ENCODE measurements around the gene B3GALT2.

Gene B3GALT2

DNA sequence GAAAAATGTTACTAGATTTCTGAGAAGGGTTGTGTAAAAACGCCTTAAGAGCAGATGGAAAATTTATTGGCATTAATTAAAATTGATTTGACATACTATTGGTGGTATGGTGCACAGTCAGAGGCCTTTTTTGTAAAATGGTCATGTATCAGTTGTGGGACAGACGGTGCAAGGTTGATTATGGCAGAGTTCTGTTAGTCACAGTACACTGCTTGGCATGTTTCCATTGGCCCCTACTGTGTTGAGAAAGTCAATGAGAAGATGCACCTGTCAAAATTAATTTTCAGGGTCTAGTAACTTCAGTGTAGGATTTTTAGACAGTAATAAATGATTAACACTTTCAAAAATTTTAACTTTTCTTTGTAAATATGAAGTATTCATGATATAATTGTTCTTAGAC is 4.4 kb downstream of the B3GALT2 start:
- no peak for DNase-seq (ENCODE audit: low read depth)

- no peak for DNase-seq (ENCODE audit: low read depth)
Observed at GRCh38 chr1:193181536-193181935, 4.9 kb downstream of the B3GALT2 start.

DNA sequence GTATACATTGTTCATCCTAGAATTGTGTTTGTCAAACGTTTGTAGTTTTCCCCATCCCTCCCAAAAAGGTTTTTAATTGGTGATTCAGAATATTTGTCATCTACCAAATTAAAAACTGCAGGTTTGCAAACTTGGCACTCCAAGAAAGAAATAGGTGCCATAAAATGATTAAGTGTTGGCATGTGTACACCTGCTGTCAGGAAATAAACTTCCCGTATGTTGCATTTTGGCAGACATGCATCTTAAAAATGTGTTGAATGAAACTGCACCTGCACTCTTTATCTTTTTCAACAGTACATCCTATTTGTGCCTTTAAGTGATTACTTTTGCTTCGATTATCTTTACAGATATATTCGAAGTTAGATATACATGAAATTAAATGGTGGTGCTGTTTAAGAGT is 7.3 kb downstream of the B3GALT2 start:
- no peak for DNase-seq (ENCODE audit: low read depth)

- DNase-seq (ENCODE audit: low read depth) = no peak
Observed at GRCh38 chr1:193176788-193177187, 9.6 kb downstream of the B3GALT2 start.

- DNase-seq (ENCODE audit: low read depth) = peak; percentile 28
Observed at GRCh38 chr1:193176113-193176512, 10.3 kb downstream of the B3GALT2 start.

- no peak for DNase-seq (ENCODE audit: low read depth)
Observed at GRCh38 chr1:193157360-193157759, 29.1 kb downstream of the B3GALT2 start.

GRCh38 chr1:193156822-193157142 is 29.6 kb downstream of the B3GALT2 start:
- DNase-seq (ENCODE audit: low read depth) = no peak

- DNase-seq (ENCODE audit: low read depth) = no peak
Observed at GRCh38 chr1:193156117-193156821, 30.1 kb downstream of the B3GALT2 start.

DNA sequence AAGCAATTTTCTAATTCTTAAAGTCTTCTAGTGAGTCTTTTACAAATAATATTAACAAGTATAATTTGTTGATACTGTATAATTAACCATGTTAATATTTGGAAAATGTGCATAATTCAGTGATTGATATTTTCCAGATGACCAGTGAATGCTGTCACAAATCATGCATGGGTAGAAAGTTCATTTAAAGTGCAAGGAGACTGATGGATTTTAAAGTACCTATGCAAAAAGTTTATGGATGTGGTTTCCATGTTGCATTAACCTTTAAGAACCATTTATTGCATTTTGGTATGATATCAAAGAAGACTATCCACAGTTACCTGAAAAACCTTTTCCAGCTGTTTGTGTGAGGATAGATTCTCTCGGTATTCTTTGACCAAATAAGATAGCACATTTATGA is 41.4 kb downstream of the B3GALT2 start:
- DNase-seq (ENCODE audit: low read depth) = no peak

DNA sequence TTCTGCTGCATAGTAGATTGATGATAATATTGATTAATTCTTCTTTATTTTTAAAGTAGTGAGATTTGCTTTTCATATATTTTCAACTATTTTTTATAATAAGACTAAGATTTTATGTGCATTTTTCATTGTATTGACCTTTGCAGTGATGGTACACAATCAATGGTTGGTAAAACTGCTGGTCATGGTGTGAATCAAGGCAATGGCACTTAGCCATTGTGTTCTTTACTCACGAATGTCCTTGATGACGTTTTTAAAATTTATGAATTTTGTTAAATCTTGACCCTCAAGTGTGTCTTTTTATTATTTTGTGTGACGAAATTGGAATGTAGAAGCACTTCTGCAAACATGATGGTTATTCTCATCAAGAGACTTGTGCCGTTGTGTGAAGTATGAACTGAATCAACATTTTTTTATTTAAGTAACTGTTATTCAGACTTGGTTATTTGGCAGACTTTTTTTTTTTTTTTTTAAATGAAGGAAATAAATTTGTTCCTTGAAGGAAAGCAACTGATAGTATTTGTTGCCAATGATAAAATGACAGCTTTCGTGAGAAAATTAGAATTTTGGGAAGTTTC is 42.0 kb downstream of the B3GALT2 start:
- DNase-seq (ENCODE audit: low read depth) = no peak

DNA sequence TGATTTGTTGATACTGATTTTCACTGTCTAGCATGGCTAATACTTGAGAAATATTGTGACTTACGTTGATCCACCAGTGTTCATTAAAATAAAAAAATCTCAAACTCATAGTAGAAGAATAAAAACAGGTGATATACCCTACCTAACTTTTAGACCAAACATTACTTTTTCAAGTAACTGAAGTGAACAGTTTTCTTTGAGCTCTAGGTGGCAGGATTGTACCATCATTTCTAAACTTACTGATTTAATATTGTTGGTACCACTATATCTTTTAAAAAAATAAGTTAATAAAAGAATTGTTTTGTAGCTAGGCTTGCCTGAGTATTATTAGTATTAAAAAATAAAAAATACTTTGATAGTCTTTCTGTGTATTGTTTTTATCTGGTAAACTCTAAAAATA is 43.1 kb downstream of the B3GALT2 start:
- DNase-seq (ENCODE audit: low read depth) = no peak

DNA sequence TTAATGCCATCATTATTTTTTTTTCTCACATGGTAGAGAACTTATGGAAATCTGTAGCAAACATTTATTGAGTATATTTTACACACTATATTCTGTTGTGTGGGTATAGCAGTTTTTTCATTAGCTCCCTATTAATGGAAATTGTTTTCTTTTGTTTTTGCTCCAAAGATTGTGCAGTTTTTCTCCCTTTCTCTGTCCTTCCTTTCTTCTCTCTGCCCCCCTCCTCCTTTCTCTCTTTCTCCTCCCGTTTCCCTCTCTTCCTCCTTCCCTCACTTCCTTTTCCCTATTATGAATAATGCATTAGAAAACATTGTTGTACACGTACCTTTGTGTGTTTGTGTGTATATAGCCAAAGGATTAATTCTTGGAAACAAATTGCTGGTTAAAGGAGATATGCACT is 44.0 kb downstream of the B3GALT2 start:
- DNase-seq (ENCODE audit: low read depth) = no peak

- DNase-seq (ENCODE audit: low read depth) = no peak
Observed at GRCh38 chr1:193141804-193142203, 44.6 kb downstream of the B3GALT2 start.

DNA sequence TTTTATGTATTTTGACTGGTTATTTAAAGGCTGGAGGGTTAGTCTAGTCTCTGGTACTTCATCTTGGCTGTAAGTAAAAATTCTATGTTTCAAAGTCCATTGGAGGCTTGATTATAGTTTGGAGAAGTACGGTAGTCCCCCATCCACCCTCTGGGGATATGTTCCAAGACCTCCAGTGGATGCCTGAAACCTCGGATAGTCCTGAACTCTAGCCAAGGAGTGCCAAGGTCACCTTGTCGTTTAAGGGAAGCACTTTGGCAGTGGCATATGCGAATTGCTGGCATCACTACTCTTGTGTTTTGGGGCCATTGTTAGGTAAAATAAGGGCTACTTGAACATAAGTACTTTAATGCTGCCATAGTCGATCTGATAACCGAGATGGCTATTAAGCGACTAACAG is 46.2 kb downstream of the B3GALT2 start:
- no peak for DNase-seq (ENCODE audit: low read depth)

DNA sequence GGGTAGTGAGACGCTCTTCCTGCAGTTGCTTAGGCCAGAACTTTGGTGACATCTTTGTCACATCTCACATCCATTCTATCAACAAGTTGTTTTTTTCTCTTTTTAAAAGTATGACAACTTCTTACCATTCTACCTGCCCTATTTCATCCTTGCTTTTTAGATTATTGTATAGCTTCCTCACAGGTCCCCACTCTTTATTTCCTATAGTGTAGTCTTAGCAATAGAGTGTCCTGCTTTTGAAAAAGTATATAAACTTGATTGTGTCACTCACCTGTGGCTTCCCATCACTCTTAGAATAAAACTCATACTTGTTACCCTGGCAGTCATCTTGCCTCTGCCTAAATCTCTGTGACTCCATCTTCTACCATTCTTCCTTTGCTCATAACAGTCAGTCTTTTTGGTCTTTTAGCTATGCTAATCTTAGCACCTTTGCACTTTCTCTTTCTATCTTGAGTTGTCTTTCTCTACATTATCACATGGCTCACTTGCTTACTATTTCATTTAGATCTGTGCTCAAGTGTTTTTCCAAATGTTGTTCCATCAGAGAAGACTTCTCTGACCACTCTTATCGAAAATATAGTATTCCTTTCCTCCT is 55.0 kb downstream of the B3GALT2 start:
- no peak for DNase-seq (ENCODE audit: low read depth)

Data from fibroblast of gingiva (primary cell).